GM19035 (cell line): ENCODE results near the gene SPATA13.
A peak's percentile ranks its signal among the peaks of the same experiment; 100 is the strongest.

Source experiments
- ATAC-seq: cut with Tn5 transposase; IDR thresholded peaks from one replicate; pipeline ENCODE4 v1.9.1; 2021; ENCODE audit not compliant: unreplicated experiment

Gene SPATA13

GRCh38 chr13:24275041-24275440, 114.5 kb downstream of the SPATA13 start:
- ATAC-seq, result no peak

DNA sequence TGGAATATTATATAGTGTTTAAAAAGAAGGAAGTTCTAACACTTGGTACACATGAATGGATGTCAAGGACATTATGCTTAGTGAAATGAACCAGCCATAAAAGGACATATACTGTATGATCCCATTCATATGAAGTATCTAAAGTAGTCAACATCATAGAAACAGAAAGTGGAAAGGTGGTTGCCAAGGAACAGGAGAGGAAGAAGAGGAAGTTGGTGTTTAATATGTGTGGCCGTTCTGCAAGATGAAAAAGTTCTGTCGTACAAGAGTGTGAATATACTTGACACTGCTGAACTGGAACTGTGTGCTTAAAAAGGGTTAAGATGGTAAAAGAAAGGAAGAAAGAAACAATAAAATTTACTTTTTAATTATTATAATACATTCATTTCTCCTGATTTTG, 115.8 kb downstream of the SPATA13 start:
- no peak for ATAC-seq

DNA sequence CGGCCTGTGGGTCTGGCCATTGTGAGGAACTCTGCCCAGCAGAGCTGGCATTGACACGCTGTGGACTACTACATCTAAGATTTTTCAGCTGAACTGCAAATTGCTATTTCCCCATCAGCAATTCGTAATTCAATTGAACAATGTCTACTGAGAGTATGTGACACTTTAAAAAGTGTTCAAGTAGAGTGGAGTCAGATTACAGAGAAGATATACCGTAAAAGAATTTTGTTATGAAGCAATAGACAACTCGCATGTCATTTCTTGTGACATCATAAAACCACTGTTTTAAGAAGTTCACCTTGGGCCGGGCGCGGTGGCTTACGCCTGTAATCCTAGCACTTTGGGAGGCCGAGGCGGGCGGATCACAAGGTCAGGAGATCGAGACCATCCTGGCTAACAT, 116.3 kb downstream of the SPATA13 start:
- no peak for ATAC-seq

DNA sequence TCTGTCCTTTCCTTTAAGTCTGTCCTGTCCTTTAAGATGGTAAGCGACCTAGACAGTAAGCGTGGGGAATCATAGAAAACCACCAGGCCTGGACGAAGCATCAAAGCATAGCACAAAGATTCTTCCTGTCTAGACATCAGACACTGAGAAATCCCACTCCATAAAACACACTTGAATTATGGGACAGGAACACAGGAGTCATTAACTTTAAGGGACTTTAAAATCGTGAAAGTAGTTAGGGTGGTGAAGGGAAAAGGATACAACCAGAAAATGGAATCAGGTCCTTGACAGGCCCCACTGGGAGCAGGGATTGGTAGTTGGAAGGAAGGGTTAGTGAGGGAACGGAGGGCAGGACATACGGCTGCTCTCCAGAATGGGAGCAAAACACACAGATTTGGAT, 117.2 kb downstream of the SPATA13 start:
- no peak for ATAC-seq

DNA sequence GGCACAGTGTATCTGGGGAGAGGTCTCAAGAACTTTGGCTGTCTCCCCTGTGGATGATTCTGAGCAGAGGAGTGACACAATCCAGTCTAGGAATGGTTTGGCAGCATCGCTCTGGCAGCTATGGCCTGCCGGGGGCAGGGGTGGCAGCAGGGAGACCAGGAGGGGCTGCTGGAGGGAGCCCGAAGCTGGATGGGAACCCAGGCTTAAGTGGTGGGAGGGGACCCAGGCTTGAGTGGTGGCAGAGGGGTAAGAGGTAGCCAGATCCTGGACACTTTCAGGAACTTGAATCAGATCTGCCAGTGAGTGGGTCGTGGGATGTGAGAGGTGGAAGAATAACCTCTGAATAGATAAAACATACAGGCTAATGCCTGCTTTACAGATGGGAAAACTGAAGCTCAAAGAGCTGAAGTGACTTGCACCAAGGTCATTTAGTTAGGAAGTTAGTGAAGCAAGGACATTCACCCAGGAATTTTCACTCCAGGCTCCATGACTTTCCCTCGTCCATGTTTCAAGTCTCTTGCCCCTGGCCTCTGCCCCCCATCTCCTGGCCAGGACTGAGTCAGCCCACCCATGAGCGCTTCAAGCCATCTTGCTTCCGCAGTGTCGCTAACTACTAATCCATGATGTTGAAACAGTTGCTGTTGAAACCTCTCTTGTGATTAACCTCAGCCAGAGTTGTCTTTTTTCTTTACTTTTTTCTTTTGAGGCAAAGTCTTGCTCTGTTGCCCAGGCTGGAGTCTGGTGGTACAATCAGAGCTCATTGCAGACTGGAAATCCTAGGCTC, 119.0 kb downstream of the SPATA13 start:
- no peak for ATAC-seq

GRCh38 chr13:24280720-24281119, 120.2 kb downstream of the SPATA13 start:
- ATAC-seq, result peak; percentile 63

DNA sequence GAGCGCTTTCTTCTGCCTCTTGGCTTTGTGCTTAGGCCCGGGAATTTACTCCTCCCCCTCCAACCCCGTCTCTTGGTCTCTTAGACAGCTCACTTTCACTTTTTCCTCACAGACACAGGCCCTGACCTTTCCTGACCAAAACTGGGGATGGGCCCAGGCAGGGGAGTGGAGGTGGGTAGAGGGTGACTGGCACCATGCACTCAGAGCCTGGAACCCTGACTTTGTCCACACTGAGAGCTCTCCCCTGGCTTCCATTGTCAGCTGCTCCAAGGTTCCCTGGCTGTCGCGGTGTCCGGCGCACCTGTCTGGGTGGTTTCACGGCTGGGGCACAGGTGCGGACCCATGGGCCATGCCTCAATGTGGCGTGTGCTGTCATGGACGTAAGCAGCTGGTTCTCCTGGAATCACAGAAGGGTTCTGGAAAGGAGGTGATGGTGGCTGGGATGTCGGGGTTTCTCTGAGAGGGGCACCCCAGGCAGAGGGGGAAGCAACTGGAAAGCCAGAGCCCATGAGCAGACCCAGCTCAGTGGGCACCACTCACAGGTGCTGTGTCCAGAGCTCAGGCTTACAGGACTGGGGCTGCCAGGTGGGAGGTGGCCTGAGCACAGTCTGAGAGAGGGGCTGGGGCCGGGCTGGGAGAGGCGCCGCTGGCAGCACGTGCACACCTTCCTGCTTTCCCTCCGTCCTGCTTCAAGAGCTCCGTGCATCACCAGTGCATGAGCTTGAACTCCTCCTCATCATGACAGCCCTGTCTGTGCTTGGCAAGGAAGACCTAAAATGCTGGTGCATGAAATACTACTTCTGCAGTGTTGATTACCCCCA, 120.9 kb downstream of the SPATA13 start:
- ATAC-seq, result no peak

DNA sequence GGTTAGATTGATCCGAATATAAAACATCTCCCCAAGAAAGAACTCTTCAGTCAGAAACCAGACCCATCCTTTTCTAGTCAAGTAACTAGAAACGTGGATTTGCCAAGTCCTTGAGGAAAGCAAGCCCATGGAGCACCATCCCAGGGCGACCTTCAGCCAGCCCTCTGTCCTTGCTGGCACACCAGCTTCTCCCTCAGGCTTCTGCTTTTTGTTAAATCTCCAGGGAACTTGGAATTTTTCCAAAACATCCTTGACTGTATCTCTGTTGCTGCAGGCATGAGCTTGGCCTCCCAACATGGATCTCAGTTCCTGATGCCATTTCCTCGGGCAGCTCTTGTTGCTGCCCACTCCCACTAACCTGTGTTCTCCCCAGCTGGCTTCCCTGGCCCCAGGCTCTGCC, 121.7 kb downstream of the SPATA13 start:
- ATAC-seq, result no peak

- ATAC-seq, result no peak
Observed at GRCh38 chr13:24284889-24285565, 124.5 kb downstream of the SPATA13 start.

- ATAC-seq, result no peak
Observed at GRCh38 chr13:24286624-24287023, 126.1 kb downstream of the SPATA13 start.

DNA sequence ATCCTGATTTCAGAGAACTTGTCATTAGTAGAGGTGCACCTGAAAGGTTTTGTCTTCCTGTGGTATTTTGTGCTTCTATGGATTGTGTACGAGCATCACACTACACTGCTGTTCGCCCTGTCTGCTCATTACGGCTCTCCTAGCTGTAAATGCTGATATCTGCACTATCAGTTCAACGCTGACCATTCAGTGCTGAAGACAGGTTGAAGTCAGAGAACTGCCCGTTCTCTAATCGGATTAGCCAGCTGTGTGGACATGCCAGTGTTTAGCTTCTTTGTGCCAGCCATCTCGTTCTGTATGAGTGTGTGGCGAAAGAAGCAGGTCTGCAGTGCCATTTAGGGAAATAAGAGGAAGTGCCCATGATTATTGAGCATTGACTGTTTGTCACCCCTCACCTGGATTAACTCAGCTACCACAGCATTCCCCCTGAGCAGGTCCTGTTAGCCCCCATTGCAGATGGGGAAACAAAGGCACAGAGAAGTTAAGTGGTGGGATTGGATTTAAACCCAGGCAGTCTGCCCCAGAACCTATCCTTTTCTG, 127.3 kb downstream of the SPATA13 start:
- no peak for ATAC-seq

DNA sequence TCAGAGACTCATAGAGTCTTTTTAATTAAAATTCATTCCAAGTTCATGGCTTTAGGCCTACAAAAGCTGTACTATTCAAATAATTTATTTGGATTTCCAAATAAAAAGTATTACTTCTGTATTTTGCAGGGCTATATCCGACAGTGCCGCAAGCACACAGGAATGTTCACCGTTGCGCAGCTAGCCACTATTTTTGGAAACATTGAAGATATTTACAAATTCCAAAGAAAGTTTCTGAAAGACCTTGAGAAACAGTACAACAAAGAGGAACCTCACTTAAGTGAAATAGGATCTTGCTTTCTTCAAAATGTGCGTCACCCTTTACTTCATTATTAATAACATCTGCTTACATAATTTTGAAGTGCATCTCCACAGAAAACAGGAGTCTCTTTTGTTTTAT, 128.3 kb downstream of the SPATA13 start:
- no peak for ATAC-seq

- no peak for ATAC-seq
Observed at GRCh38 chr13:24290280-24290932, 129.9 kb downstream of the SPATA13 start.

DNA sequence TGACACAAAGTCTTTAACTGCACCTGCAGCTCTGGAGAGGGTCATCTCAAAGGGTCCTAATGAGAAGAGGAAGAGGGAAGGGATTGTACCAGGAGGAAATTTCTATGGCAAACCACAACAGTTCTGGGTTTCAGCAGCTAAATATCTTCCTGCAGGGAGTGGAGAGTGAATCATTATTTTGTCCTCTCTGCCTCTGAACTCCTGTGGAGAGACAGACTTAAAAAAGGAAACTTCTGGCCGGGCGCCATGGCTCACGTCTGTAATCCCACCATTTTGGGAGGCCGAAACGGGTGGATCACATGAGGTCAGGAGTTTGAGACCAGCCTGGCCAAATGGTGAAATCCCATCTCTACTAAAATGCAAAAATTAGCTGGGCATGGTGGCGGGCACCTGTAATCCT, 132.0 kb downstream of the SPATA13 start:
- ATAC-seq, result no peak

DNA sequence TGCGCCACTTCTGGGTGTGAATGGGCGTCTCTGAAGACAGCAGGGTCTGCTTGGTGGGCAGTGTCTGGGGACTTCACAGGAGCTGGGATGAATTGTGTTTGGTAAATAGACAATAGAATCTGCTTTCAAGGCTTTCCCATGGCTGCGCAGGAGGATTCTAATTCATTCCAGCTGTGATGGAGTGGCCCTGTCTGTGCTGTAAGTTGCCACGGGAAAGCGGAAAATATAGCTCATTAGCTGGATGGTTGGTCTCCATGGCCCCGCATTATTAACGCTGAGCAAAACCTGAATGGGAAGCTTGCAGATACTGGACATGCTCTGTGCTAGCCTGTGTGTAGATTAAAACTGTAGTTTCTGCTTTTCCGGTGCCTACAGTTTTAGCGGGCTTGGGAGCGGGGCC, 133.2 kb downstream of the SPATA13 start:
- no peak for ATAC-seq

GRCh38 chr13:24299488-24300114, 139.1 kb downstream of the SPATA13 start:
- ATAC-seq, result no peak

GRCh38 chr13:24301434-24301833, 140.9 kb downstream of the SPATA13 start:
- ATAC-seq, result no peak

DNA sequence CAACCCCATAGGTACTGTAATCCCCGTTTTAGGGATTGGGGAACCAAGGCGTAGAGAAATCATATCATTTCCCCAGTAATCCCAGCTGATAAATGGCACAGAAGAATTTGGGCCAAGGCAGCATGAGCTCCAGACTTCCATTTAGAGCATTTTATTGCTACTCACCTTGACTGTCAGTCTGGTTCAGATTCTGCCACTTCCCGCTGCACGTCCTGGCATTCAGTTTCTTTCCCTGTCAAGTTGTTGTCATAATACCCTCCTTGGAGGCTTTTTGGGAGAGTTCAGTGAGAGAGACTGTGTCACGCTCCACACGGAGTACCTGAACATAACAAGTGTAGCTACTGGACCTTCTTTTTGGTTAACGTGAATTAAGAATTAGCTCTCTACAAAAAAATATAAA, 141.4 kb downstream of the SPATA13 start:
- no peak for ATAC-seq

GRCh38 chr13:24304620-24305019, 144.1 kb downstream of the SPATA13 start:
- ATAC-seq, result no peak

GRCh38 chr13:24306632-24307031, 146.1 kb downstream of the SPATA13 start:
- ATAC-seq, result no peak
